Testis (tissue), 3 donors: ENCODE data around the gene GRIP2. TPM values are rescaled to one million over a fixed set of nuclear protein-coding genes. Genes with fewer than 3 reads are reported as not detected.

ENCODE experiments used
- DNase-seq: peaks from one replicate; pipeline ENCODE4 v3.0.0-alpha.2; 2019
- H3K27ac ChIP-seq, 2 donors: fragments of 200-600 bp; sonication (generic); one replicate each; pipeline ENCODE4 v1.5.1; 2019
- H3K27me3 ChIP-seq: fragments of 200-600 bp; sonication (generic); one replicate; pipeline ENCODE4 v1.5.1; 2019
- H3K36me3 ChIP-seq: fragments of 200-600 bp; sonication (generic); one replicate; pipeline ENCODE4 v1.5.1; 2017; ENCODE audit warnings: low read depth; ENCODE audit errors: missing control alignments
- H3K4me1 ChIP-seq: fragments of 200-600 bp; sonication (generic); one replicate; pipeline ENCODE4 v1.5.1; 2019
- H3K4me3 ChIP-seq, 2 donors: fragments of 200-600 bp; sonication (generic); one replicate each; pipeline ENCODE4 v1.5.1; 2017 to 2019
- H3K9me3 ChIP-seq: fragments of 200-600 bp; sonication (generic); one replicate; pipeline ENCODE4 v1.5.1; 2017
- POLR2A ChIP-seq: fragments of 450-650 bp; IDR thresholded peaks from one replicate; pipeline ENCODE4 v1.6.1; 2017; ENCODE audit warnings: antibody characterized with exemption, mild to moderate bottlenecking, moderate library complexity
- WGBS, 2 donors: methylation state at CpG; one replicate each; pipeline ENCODE4 v1.1.5; 2018; 5-methylcytosine and 5-hydroxymethylcytosine counted together
- intact Hi-C: fragments of 100-400 bp; cut with DNase I; formaldehyde crosslinking; loops from one replicate; pipeline ENCODE4 v1.15.1; 2023; ENCODE audit warnings: low total_unique reads
- polyA plus RNA-seq: library from polyadenylated mRNA; stranded (reverse); fragments of 350-450 nt; fragmentation: Illumina TruSeq; extraction: RNeasy Lipid Tissue Mini Kit (QIAGEN cat#74804); gene quantifications from one replicate; pipeline ENCODE4 v1.2.3, GENCODE V29; 2014; ENCODE audit warnings: low read depth, low replicate concordance; ENCODE audit not compliant: insufficient read depth
- total RNA-seq, 2 donors: library from RNA; depleted of rRNA; stranded (reverse); fragments of >200 nt; gene quantifications; one replicate each; pipeline ENCODE4 v1.2.3, GENCODE V29; 2016
- TF ChIP-seq, protein P1 (sequence below), 3 experiments: fragments of 450-650 bp in 2 of 3; fragments of 200-600 bp in 1 of 3; sonication (generic) in 1 of 3; IDR thresholded peaks; one replicate each; pipeline ENCODE4 v1.5.1; 2016 to 2019; ENCODE audit warnings: antibody characterized with exemption in 3 of 3, mild to moderate bottlenecking in 2 of 3, moderate library complexity in 1 of 3

GRIP2 gene
- total and polyA plus RNA-seq, 3 donors from 2014 or later, result 2.4 to 3.2 (median 2.7) TPM

- Histone ChIP-seq H3K36me3 (no peaks in the 10 kb centered on the region), H3K27ac (no peak overlapping the region), H3K27me3 (no peaks in the 10 kb centered on the region), H3K9me3 (no peaks in the 10 kb centered on the region), H3K4me3 (no peak overlapping the region), H3K4me1 (peaks cover 18% of the 10 kb centered on the region)
- DNase-seq, result no peak
- 87 to 94% methylated on average over 5 of the region's 5 CpGs for WGBS, 2 donors
- intact Hi-C loops, result loop anchor here (10.0 kb wide), 1 partner anchor 46 kb away; the partner anchor contains the start of gene SLC6A6
- no peak for TF ChIP-seq POLR2A
- TF ChIP-seq, protein P1, sequence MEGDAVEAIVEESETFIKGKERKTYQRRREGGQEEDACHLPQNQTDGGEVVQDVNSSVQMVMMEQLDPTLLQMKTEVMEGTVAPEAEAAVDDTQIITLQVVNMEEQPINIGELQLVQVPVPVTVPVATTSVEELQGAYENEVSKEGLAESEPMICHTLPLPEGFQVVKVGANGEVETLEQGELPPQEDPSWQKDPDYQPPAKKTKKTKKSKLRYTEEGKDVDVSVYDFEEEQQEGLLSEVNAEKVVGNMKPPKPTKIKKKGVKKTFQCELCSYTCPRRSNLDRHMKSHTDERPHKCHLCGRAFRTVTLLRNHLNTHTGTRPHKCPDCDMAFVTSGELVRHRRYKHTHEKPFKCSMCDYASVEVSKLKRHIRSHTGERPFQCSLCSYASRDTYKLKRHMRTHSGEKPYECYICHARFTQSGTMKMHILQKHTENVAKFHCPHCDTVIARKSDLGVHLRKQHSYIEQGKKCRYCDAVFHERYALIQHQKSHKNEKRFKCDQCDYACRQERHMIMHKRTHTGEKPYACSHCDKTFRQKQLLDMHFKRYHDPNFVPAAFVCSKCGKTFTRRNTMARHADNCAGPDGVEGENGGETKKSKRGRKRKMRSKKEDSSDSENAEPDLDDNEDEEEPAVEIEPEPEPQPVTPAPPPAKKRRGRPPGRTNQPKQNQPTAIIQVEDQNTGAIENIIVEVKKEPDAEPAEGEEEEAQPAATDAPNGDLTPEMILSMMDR (IDR thresholded peaks at IDR 0.05), result no peak
These were observed 89.1 kb downstream of the GRIP2 start for GRCh38 chr3:14450922-14451606.

- Histone ChIP-seq H3K27ac (no peak overlapping the region), H3K4me1 (peaks cover 18% of the 10 kb centered on the region), H3K4me3 (no peak overlapping the region), H3K27me3 (no peaks in the 10 kb centered on the region), H3K9me3 (no peaks in the 10 kb centered on the region), H3K36me3 (no peaks in the 10 kb centered on the region)
- DNase-seq, result no peak
- intact Hi-C loops, result loop anchor here (10.0 kb wide), 1 partner anchor 46 kb away; the partner anchor contains the start of gene SLC6A6
- 100% methylated on average over 3 of the region's 3 CpGs for WGBS, 2 donors
- TF ChIP-seq POLR2A, result no peak
- TF ChIP-seq, protein P1 (IDR thresholded peaks at IDR 0.05), result no peak
These were observed 89.6 kb downstream of the GRIP2 start for GRCh38 chr3:14450506-14450905.

DNA sequence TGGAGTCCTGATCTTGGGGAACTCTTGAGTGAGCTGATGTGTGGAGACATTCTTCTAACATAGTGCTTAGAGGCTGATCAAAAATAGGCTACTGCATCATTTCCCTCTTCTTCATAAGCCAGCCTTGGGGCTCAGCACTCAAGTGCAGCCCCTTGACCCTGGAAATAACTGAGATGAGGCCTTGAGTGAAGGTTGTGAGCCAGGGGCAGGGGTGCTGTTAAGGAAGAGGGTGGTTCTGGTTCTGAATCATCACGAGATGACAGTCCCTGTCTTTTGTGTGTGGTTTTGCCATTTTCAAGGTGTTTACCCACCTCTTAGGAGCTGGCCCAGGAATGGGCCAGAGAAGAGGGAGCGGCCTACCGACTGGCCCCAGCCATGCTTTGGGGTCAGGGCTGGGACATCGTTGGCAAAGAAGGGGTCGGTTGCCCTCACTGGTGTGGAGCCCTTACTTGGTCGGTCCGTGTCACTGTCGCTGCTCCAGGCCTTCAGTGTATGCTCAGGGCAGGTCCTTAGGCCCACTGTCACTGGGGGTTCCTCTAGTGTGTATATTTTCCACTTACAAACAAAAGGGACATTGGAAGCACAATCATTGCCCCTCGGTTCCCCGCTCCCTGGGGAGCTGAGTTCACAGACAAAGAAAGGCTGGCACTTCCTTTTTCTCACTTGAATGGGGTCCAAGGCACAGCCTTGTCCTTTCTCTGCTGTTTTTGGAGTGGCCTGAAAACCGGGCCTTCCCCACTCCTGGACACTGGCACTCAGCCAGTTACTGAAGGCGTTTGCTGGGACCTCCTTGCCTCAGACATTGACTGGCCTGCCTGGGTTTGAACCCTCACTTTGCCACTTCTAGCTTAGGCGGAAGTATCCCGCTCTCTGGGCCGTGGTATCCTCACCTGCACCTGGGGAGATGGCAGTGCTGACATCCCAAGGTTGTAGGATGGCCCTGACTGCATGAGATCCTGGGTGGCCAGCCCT is 91.1 kb downstream of the GRIP2 start:
- 86 to 89% methylated on average over 13 to 15 of the region's 15 CpGs for WGBS, 2 donors
- H3K9me3 ChIP-seq, result no peaks in the 10 kb centered on the region
- no peaks in the 10 kb centered on the region for H3K36me3 ChIP-seq
- intact Hi-C loops, result no loop called here
- no peaks in the 10 kb centered on the region for H3K27me3 ChIP-seq
- H3K4me1 ChIP-seq, result peaks cover 17% of the 10 kb centered on the region
- no peak overlapping the region for H3K4me3 ChIP-seq
- DNase-seq, result no peak
- no peak overlapping the region for H3K27ac ChIP-seq
- TF ChIP-seq, protein P1 (IDR thresholded peaks at IDR 0.05), result no peak
- TF ChIP-seq POLR2A, result no peak

GRCh38 chr3:14448063-14448462 is 92.1 kb downstream of the GRIP2 start:
- Histone ChIP-seq H3K27ac (no peak overlapping the region), H3K4me1 (peaks cover 12% of the 10 kb centered on the region), H3K27me3 (no peaks in the 10 kb centered on the region), H3K4me3 (no peak overlapping the region), H3K36me3 (no peaks in the 10 kb centered on the region), H3K9me3 (no peaks in the 10 kb centered on the region)
- 98 to 100% methylated on average over 4 of the region's 4 CpGs for WGBS, 2 donors
- DNase-seq, result no peak
- TF ChIP-seq POLR2A, result no peak
- TF ChIP-seq, protein P1 (IDR thresholded peaks at IDR 0.05), result no peak
- intact Hi-C loops, result no loop called here
